GM12878 (cell line): ENCODE results near the gene PIK3R3. TPM values are rescaled to one million over a fixed set of nuclear protein-coding genes. Genes with fewer than 3 reads are reported as not detected.

Experiments used
- ATAC-seq: fragments of 200-7000 bp; cut with Tn5 transposase; 3 replicates; pipeline ENCODE4 v1.9.1; 2020; ENCODE audit warnings: mild to moderate bottlenecking, moderate library complexity
- BruUV-seq: library from RNA; stranded (reverse); fragments of 400-500 nt; replicated peaks from 2 replicates; lab custom pipeline; 2021; lab: Mats Ljungman, UMichigan
- CTCF ChIA-PET: fragments of 300-600 bp; sonication (Branson Sonifier 250); formaldehyde crosslinking; extraction: SDS; loops from one replicate; lab custom pipeline; 2021; ENCODE audit warnings: inconsistent platforms; lab: Yijun Ruan, JAX
- POLR2A ChIA-PET: fragments of 350-600 bp; formaldehyde crosslinking; extraction: SDS; loops from one replicate; lab custom pipeline; 2021; ENCODE audit warnings: inconsistent platforms; lab: Charles Lee
- RAD21 ChIA-PET: fragments of 300-600 bp; sonication (Branson Sonifier 250); formaldehyde crosslinking; loops from one replicate; lab custom pipeline; 2023; ENCODE audit warnings: antibody characterized with exemption; ENCODE audit not compliant: unreplicated experiment; lab: Charles Lee
- SMC1A ChIA-PET: fragments of 300-600 bp; sonication (Branson Sonifier 250); formaldehyde crosslinking; loops from one replicate; lab custom pipeline; 2023; ENCODE audit not compliant: unreplicated experiment, uncharacterized antibody; lab: Charles Lee
- DNase-seq: peaks from one replicate; pipeline ENCODE4 v3.0.0-alpha.2; 2011; ENCODE audit warnings: low read depth, low spot score
- FAIRE-seq: peaks from 3 replicates; lab custom pipeline; 2011; peaks lifted over from hg19 to GRCh38; lab: Jason Lieb, UNC
- H2AFZ ChIP-seq: 2 replicates; pipeline ENCODE4 v1.6.0; 2011; ENCODE audit warnings: low read depth, low read length, control low read depth; ENCODE audit not compliant: control insufficient read depth
- H3K27ac ChIP-seq: 2 replicates; pipeline ENCODE4 v1.5.1; 2011; ENCODE audit warnings: control low read depth; ENCODE audit not compliant: control insufficient read depth, insufficient read depth
- H3K27me3 ChIP-seq, 2 experiments: replicated peaks in 1 of 2; 2 replicates each; pipeline versions ENCODE4 v1.6.0 to v1.6.1; 2011; ENCODE audit warnings: low read length in 1 of 2; ENCODE audit not compliant: control insufficient read depth in 2 of 2, insufficient read depth in 2 of 2
- H3K36me3 ChIP-seq, 2 experiments: 2 replicates each; pipeline ENCODE4 v1.5.1; 2011; ENCODE audit warnings: low read length in 1 of 2; ENCODE audit not compliant: control insufficient read depth in 2 of 2, insufficient read depth in 2 of 2
- H3K4me1 ChIP-seq: 2 replicates; pipeline ENCODE4 v1.6.1; 2011; ENCODE audit warnings: mild to moderate bottlenecking, low read length, moderate library complexity, mixed read lengths; ENCODE audit not compliant: control insufficient read depth, insufficient read depth
- H3K4me2 ChIP-seq: 2 replicates; pipeline ENCODE4 v1.6.0; 2011; ENCODE audit warnings: control low read depth; ENCODE audit not compliant: control insufficient read depth, insufficient read depth
- H3K4me3 ChIP-seq: fragments of 200-600 bp; sonication (generic); 2 replicates; pipeline ENCODE4 v1.5.1; 2016
- H3K79me2 ChIP-seq: 2 replicates; pipeline ENCODE4 v1.6.0; 2011; ENCODE audit warnings: low read length; ENCODE audit not compliant: control insufficient read depth, insufficient read depth
- H3K9ac ChIP-seq: 2 replicates; pipeline ENCODE4 v1.8.0; 2011; ENCODE audit warnings: low read length, control low read depth, mixed read lengths; ENCODE audit not compliant: control insufficient read depth, insufficient read depth
- H3K9me3 ChIP-seq: replicated peaks from 3 replicates; pipeline ENCODE4 v1.5.1; 2011; ENCODE audit warnings: mild to moderate bottlenecking, low read length; ENCODE audit not compliant: control insufficient read depth, insufficient read depth
- H4K20me1 ChIP-seq: 2 replicates; pipeline ENCODE4 v1.6.0; 2011; ENCODE audit not compliant: control insufficient read depth, insufficient read depth
- KLF5 ChIP-seq: fragments of 450-650 bp; IDR thresholded peaks from 2 replicates; pipeline ENCODE4 v1.6.1; 2014; ENCODE audit warnings: mild to moderate bottlenecking; ENCODE audit not compliant: partially characterized antibody
- NFYA ChIP-seq: IDR thresholded peaks from 2 replicates; pipeline ENCODE4 v1.6.1; 2011; ENCODE audit warnings: low read depth, mild to moderate bottlenecking, low read length, improper control_type of control experiment, borderline replicate concordance
- WGBS: methylation state at CpG from one replicate; pipeline ENCODE4 v1.1.6; 2016; ENCODE audit warnings: low lambda C conversion rate; ENCODE audit not compliant: insufficient replicate concordance, insufficient coverage; ENCODE audit errors: missing lambda C conversion rate; 5-methylcytosine and 5-hydroxymethylcytosine counted together
- in situ Hi-C: fragments of 300-500 bp; cut with MboI; formaldehyde crosslinking; loops from 9 replicates; pipeline ENCODE4 v1.14.3; 2018; ENCODE audit warnings: mixed read lengths
- intact Hi-C: fragments of 100-400 bp; cut with micrococcal nuclease; formaldehyde crosslinking; loops from one replicate; pipeline ENCODE4 v1.14.2; 2022; ENCODE audit not compliant: unreplicated experiment
- polyA plus RNA-seq, 11 experiments: library from polyadenylated mRNA; depleted of rRNA in 4 of 11; unstranded in 6 of 11; stranded (reverse) in 5 of 11; fragments of >200 nt; fragmentation: Nextera tagmentation in 4 of 11; fragmentation: Illumina TruSeq in 1 of 11; extraction: Ambion mirVana in 4 of 11; extraction: Trizol in 1 of 11; gene quantifications; 1 replicate in 1 of 11; 2 replicates in 10 of 11; pipeline versions ENCODE4 v1.2.1 to v1.2.3, GENCODE V29; 2011 to 2016; ENCODE audit warnings: inconsistent platforms in 2 of 11, missing spikeins in 2 of 11, low read depth in 1 of 11
- total RNA-seq, 4 experiments: library from RNA; depleted of rRNA in 3 of 4; stranded (reverse); fragments of >200 nt in 3 of 4; fragmentation: Illumina TruSeq in 1 of 4; extraction: Trizol in 1 of 4; gene quantifications; 2 replicates each; pipeline versions ENCODE4 v1.2.1 to v1.2.3, GENCODE V29; 2013 to 2021
- TF ChIP-seq, protein P1 (sequence below): fragments of 450-650 bp; conservative IDR thresholded peaks from 2 replicates; pipeline ENCODE4 v1.6.1; 2017; ENCODE audit warnings: mild to moderate bottlenecking, moderate library complexity
- TF ChIP-seq, protein P2 (sequence below): IDR thresholded peaks from 2 replicates; pipeline ENCODE4 v1.6.1; 2011; ENCODE audit warnings: mild to moderate bottlenecking, low read depth, low read length, moderate library complexity; ENCODE audit not compliant: insufficient replicate concordance
- TF ChIP-seq, protein P3 (sequence below): fragments of 150-350 bp; IDR thresholded peaks from 2 replicates; pipeline ENCODE4 v1.6.1; 2014; ENCODE audit warnings: mild to moderate bottlenecking, low read depth, low read length

The PIK3R3 gene
- total and polyA plus RNA-seq, 10 of the 15 experiments (the other 5 are each of a cell fraction or from before 2014, with no cell fraction given): 4.8 to 27.0 (median 19.8) TPM

DNA sequence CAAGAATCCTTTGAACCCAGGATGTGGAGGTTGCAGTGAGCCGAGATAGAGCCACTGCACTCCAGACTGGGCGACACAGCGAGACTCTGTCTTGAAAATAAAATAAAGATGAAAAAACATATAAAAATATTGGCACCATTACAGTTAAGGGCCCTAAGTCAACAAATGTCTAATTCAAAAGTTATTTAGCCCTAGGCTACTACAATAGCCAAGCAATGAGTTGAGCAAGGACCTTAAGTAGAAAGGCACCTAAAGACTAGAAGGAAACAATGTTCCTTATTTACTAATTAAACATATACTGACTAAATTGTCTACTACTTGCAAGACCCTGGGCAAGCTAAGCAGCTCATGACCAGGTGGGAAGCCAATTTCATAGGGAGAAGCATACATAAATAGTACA, 4.1 kb downstream of the PIK3R3 start:
- CTCF ChIA-PET: interaction anchor here (0.8 to 3.5 kb wide), 7 partner anchors 11 to 249 kb away, joined by 3 to 14 read pairs (median 4); no protein-coding TSS in a partner anchor
- H3K9me3 ChIP-seq: no peaks in the 10 kb centered on the region
- TF ChIP-seq NFYA: no peak
- TF ChIP-seq, protein P1, sequence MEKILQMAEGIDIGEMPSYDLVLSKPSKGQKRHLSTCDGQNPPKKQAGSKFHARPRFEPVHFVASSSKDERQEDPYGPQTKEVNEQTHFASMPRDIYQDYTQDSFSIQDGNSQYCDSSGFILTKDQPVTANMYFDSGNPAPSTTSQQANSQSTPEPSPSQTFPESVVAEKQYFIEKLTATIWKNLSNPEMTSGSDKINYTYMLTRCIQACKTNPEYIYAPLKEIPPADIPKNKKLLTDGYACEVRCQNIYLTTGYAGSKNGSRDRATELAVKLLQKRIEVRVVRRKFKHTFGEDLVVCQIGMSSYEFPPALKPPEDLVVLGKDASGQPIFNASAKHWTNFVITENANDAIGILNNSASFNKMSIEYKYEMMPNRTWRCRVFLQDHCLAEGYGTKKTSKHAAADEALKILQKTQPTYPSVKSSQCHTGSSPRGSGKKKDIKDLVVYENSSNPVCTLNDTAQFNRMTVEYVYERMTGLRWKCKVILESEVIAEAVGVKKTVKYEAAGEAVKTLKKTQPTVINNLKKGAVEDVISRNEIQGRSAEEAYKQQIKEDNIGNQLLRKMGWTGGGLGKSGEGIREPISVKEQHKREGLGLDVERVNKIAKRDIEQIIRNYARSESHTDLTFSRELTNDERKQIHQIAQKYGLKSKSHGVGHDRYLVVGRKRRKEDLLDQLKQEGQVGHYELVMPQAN: no peak
- TF ChIP-seq, protein P2, sequence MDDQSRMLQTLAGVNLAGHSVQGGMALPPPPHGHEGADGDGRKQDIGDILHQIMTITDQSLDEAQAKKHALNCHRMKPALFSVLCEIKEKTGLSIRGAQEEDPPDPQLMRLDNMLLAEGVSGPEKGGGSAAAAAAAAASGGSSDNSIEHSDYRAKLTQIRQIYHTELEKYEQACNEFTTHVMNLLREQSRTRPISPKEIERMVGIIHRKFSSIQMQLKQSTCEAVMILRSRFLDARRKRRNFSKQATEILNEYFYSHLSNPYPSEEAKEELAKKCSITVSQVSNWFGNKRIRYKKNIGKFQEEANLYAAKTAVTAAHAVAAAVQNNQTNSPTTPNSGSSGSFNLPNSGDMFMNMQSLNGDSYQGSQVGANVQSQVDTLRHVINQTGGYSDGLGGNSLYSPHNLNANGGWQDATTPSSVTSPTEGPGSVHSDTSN: no peak
- no peak for TF ChIP-seq KLF5
- TF ChIP-seq, protein P3, sequence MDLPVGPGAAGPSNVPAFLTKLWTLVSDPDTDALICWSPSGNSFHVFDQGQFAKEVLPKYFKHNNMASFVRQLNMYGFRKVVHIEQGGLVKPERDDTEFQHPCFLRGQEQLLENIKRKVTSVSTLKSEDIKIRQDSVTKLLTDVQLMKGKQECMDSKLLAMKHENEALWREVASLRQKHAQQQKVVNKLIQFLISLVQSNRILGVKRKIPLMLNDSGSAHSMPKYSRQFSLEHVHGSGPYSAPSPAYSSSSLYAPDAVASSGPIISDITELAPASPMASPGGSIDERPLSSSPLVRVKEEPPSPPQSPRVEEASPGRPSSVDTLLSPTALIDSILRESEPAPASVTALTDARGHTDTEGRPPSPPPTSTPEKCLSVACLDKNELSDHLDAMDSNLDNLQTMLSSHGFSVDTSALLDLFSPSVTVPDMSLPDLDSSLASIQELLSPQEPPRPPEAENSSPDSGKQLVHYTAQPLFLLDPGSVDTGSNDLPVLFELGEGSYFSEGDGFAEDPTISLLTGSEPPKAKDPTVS: no peak
- in situ Hi-C loops (no loop called here), intact Hi-C loops (no loop called here)
- POLR2A ChIA-PET: interaction anchor here (0.9 to 2.2 kb wide), 5 partner anchors 11 to 86 kb away, joined by 3 to 14 read pairs (median 5); no protein-coding TSS in a partner anchor
- peak overlapping the region; percentile 10; the same call in 1 of the 2 replicates for H3K4me3 ChIP-seq
- RAD21 ChIA-PET: interaction anchor here (0.7 to 2.3 kb wide), 4 partner anchors 38 to 95 kb away, joined by 3 to 5 read pairs (median 4); no protein-coding TSS in a partner anchor
- ATAC-seq (no peak), FAIRE-seq (no peak), DNase-seq (no peak)
- SMC1A ChIA-PET: interaction anchor here (1.4 to 4.9 kb wide), 8 partner anchors 8 to 63 kb away, joined by 3 to 25 read pairs (median 7); no protein-coding TSS in a partner anchor
- no peak overlapping the region for H2AFZ ChIP-seq
- no peaks in the 10 kb centered on the region for H3K36me3 ChIP-seq
- BruUV-seq: no TSS peak
- H3K9ac ChIP-seq: no peak overlapping the region
- no peaks in the 10 kb centered on the region; the same call in 1 of the 2 replicates for H3K4me1 ChIP-seq
- H3K27me3 ChIP-seq: no peaks in the 10 kb centered on the region
- no peak overlapping the region for H3K27ac ChIP-seq
- no peaks in the 10 kb centered on the region for H4K20me1 ChIP-seq
- 100% methylated on average over 3 of the region's 3 CpGs for WGBS
- H3K4me2 ChIP-seq: peak overlapping the region; percentile 12; the same call in 1 of the 2 replicates
- H3K79me2 ChIP-seq: peaks cover 69% of the 10 kb centered on the region
